ENCODE data around the gene SLC39A13. TPM values are rescaled to one million over a fixed set of nuclear protein-coding genes. Genes with fewer than 3 reads are reported as not detected.

The SLC39A13 gene
- total RNA-seq, 1 experiment from 2014 or later = 29.2 TPM

DNA sequence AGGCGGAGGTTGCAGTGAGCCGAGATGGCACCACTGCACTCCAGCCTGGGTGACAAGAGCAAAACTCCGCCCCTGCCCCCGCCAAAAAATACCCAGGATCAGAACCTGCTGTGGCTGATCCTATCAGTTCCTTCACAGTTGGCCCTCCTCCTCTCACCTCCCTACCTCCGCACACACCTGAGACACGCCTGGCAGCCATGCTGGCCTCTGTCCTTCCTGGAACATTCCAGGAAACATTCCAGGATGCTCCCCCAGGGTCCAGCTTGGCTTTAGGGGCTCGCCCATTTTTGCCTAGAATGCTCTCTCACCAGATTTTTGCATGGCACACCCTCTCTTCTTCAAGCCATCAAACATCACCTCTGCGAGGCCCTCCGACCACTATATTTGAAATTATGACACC, 38.4 kb downstream of the SLC39A13 start:
- Histone ChIP-seq H2BK5ac (ENCODE audit: insufficient read length, low read length) (no peak overlapping the region), H4K8ac (replicated peaks; ENCODE audit: insufficient read length, low read depth, low read length) (no peak overlapping the region), H3K4me2 (ENCODE audit: insufficient read depth, insufficient read length, low read length) (no peak overlapping the region), H3K79me1 (ENCODE audit: insufficient read depth, low read depth, low read length, poor library complexity, severe bottlenecking) (no peaks in the 10 kb centered on the region), H4K91ac (ENCODE audit: insufficient read length, low read depth, low read length) (no peak overlapping the region), H2AFZ (ENCODE audit: low read length) (no peak overlapping the region), H4K20me1 (ENCODE audit: control insufficient read depth, insufficient read depth, insufficient read length) (no peaks in the 10 kb centered on the region), H3K27ac (ENCODE audit: insufficient read length, low read depth, low read length) (no peak overlapping the region), H3K14ac (ENCODE audit: insufficient read depth, low read length) (no peak overlapping the region), H2AK5ac (ENCODE audit: insufficient read length, low read length) (no peak overlapping the region), H3K4me1 (ENCODE audit: insufficient read depth, low read length) (no peaks in the 10 kb centered on the region), H2BK15ac (ENCODE audit: low read depth, low read length) (no peak overlapping the region), H3K18ac (ENCODE audit: insufficient read length, low read depth, low read length) (no peak overlapping the region), H3T11ph (ENCODE audit: low read length) (no peak overlapping the region), H2BK20ac (ENCODE audit: low read depth, low read length, poor library complexity, severe bottlenecking) (no peak overlapping the region), H3K23me2 (ENCODE audit: insufficient read length, low read depth, low read length, poor library complexity, severe bottlenecking) (no peaks in the 10 kb centered on the region), H3K9me3 (ENCODE audit: control insufficient read depth, low read depth, low read length) (no peaks in the 10 kb centered on the region), H3K23ac (ENCODE audit: insufficient read length, low read depth, low read length) (no peak overlapping the region), H3K27me3 (ENCODE audit: insufficient read depth, low read length) (no peaks in the 10 kb centered on the region), H3K79me2 (ENCODE audit: insufficient read depth, low read length) (no peaks in the 10 kb centered on the region), H3K56ac (ENCODE audit: insufficient read length, low read depth, low read length) (no peak overlapping the region), H4K5ac (ENCODE audit: insufficient read length, low read depth, low read length) (no peak overlapping the region), H3K4ac (ENCODE audit: low read depth, low read length) (no peak overlapping the region), H2BK120ac (ENCODE audit: low read depth, low read length, poor library complexity, severe bottlenecking) (no peak overlapping the region), H3K9ac (ENCODE audit: extremely low read depth, insufficient read length, low read length) (no peak overlapping the region), H2BK12ac (ENCODE audit: insufficient read length, low read depth, low read length) (no peak overlapping the region)
- no CpG with 5 or more reads among the region's 9 CpGs for WGBS (ENCODE audit: extremely low coverage, insufficient read length, low lambda C conversion rate)
- Mint-ChIP-seq H3K4me3 (no peak overlapping the region; a peak in 1 of 5 replicates), H3K36me3 (ENCODE audit: insufficient read depth in 1 of 3, low read depth in 3 of 3) (no peaks in the 10 kb centered on the region), H3K9me3 (no peaks in the 10 kb centered on the region), H3K27me3 (ENCODE audit: low read depth) (no peaks in the 10 kb centered on the region), H3K4me1 (peaks cover 4% of the 10 kb centered on the region in 2 experiments; a peak in 2 of 4 replicates), H3K27ac (peak overlapping the region in 1 of 3 experiments; percentile 2; a peak in 2 of 7 replicates)
- TF ChIP-seq, protein P1, sequence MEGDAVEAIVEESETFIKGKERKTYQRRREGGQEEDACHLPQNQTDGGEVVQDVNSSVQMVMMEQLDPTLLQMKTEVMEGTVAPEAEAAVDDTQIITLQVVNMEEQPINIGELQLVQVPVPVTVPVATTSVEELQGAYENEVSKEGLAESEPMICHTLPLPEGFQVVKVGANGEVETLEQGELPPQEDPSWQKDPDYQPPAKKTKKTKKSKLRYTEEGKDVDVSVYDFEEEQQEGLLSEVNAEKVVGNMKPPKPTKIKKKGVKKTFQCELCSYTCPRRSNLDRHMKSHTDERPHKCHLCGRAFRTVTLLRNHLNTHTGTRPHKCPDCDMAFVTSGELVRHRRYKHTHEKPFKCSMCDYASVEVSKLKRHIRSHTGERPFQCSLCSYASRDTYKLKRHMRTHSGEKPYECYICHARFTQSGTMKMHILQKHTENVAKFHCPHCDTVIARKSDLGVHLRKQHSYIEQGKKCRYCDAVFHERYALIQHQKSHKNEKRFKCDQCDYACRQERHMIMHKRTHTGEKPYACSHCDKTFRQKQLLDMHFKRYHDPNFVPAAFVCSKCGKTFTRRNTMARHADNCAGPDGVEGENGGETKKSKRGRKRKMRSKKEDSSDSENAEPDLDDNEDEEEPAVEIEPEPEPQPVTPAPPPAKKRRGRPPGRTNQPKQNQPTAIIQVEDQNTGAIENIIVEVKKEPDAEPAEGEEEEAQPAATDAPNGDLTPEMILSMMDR (conservative IDR thresholded peaks at IDR 0.05) = no peak
- no peak for DNase-seq
